HEK293 (cell line): ENCODE measurements around the gene DUSP10.

ENCODE experiments used
- ZNF776 ChIP-seq: fragments of 450-650 bp; formaldehyde crosslinking; IDR thresholded peaks from 2 replicates; pipeline ENCODE4 v1.5.0; 2017; ENCODE audit warnings: missing biosample characterization, missing genetic modification characterization, borderline replicate concordance
- TF ChIP-seq, protein P1 (sequence below): fragments of 450-650 bp; formaldehyde crosslinking; IDR thresholded peaks from 2 replicates; pipeline ENCODE4 v1.5.1; 2016; ENCODE audit warnings: missing biosample characterization, missing genetic modification characterization
- TF ChIP-seq, protein P2 (sequence below): fragments of 450-650 bp; formaldehyde crosslinking; IDR thresholded peaks from 2 replicates; pipeline ENCODE4 v1.5.1; 2017; ENCODE audit warnings: missing biosample characterization, missing genetic modification characterization
- TF ChIP-seq, protein P3 (sequence below): fragments of 450-650 bp; formaldehyde crosslinking; IDR thresholded peaks from 2 replicates; pipeline ENCODE4 v1.5.1; 2016; ENCODE audit warnings: missing biosample characterization, missing genetic modification characterization
- TF ChIP-seq, protein P4 (sequence below): fragments of 450-650 bp; formaldehyde crosslinking; IDR thresholded peaks from 2 replicates; pipeline ENCODE4 v1.5.1; 2016; ENCODE audit warnings: missing biosample characterization, missing genetic modification characterization

DNA sequence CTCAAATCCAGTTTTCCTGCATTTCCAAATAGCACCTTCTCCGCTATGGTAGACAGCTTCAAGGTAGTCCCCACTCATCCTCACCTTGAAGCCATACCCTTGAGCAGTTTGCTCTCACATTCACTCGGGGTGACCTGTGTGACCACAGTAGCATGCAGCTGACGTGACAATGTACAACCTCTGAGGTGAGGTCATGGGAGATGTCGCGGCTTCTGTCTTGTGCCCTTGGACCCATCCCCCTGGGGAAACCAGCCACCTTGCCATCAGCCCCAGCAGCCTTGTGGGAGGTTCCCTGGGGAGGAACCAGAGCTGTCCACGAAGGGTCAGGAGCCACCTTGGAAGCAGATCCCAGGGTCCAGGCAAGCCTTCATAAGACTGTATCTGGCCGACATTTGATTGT is 38.3 kb upstream of the DUSP10 start:
- TF ChIP-seq, protein P1, sequence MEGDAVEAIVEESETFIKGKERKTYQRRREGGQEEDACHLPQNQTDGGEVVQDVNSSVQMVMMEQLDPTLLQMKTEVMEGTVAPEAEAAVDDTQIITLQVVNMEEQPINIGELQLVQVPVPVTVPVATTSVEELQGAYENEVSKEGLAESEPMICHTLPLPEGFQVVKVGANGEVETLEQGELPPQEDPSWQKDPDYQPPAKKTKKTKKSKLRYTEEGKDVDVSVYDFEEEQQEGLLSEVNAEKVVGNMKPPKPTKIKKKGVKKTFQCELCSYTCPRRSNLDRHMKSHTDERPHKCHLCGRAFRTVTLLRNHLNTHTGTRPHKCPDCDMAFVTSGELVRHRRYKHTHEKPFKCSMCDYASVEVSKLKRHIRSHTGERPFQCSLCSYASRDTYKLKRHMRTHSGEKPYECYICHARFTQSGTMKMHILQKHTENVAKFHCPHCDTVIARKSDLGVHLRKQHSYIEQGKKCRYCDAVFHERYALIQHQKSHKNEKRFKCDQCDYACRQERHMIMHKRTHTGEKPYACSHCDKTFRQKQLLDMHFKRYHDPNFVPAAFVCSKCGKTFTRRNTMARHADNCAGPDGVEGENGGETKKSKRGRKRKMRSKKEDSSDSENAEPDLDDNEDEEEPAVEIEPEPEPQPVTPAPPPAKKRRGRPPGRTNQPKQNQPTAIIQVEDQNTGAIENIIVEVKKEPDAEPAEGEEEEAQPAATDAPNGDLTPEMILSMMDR = no peak
- TF ChIP-seq, protein P2, sequence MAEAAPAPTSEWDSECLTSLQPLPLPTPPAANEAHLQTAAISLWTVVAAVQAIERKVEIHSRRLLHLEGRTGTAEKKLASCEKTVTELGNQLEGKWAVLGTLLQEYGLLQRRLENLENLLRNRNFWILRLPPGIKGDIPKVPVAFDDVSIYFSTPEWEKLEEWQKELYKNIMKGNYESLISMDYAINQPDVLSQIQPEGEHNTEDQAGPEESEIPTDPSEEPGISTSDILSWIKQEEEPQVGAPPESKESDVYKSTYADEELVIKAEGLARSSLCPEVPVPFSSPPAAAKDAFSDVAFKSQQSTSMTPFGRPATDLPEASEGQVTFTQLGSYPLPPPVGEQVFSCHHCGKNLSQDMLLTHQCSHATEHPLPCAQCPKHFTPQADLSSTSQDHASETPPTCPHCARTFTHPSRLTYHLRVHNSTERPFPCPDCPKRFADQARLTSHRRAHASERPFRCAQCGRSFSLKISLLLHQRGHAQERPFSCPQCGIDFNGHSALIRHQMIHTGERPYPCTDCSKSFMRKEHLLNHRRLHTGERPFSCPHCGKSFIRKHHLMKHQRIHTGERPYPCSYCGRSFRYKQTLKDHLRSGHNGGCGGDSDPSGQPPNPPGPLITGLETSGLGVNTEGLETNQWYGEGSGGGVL = no peak
- TF ChIP-seq, protein P3, sequence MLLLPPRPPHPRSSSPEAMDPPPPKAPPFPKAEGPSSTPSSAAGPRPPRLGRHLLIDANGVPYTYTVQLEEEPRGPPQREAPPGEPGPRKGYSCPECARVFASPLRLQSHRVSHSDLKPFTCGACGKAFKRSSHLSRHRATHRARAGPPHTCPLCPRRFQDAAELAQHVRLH (tag by site-specific recombination) = no peak
- TF ChIP-seq, protein P4, sequence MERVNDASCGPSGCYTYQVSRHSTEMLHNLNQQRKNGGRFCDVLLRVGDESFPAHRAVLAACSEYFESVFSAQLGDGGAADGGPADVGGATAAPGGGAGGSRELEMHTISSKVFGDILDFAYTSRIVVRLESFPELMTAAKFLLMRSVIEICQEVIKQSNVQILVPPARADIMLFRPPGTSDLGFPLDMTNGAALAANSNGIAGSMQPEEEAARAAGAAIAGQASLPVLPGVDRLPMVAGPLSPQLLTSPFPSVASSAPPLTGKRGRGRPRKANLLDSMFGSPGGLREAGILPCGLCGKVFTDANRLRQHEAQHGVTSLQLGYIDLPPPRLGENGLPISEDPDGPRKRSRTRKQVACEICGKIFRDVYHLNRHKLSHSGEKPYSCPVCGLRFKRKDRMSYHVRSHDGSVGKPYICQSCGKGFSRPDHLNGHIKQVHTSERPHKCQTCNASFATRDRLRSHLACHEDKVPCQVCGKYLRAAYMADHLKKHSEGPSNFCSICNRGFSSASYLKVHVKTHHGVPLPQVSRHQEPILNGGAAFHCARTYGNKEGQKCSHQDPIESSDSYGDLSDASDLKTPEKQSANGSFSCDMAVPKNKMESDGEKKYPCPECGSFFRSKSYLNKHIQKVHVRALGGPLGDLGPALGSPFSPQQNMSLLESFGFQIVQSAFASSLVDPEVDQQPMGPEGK (tag by site-specific recombination) = no peak
- no peak for TF ChIP-seq ZNF776 (tag by site-specific recombination)
